ENCODE measurements around the gene COL24A1. TPM values are rescaled to one million over a fixed set of nuclear protein-coding genes. Genes with fewer than 3 reads are reported as not detected.

Gene COL24A1
- total and polyA plus RNA-seq, 2 of the 8 experiments (the other 6 are each of a cell fraction or from before 2014, with no cell fraction given), result 0.23 to 1.1 TPM

DNA sequence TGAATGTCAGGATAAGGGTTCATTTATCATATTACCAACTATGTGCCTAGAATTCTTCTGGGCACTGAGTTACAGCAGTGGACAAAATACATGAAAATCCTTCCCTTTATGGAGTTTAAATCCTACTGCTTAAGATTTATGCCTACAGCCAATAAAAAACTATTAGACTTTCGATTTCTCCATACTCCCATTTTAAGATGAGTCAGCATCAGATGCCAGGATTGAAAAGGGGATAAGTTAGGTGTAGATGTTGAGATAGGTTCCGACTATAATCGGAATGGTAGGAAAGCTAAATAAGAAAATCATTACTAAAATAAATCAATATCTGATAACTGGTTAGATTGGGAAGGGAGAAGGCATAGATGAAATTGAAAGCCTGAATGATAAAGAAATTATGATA lies 3.2 kb upstream of the COL24A1 start:
- no peak overlapping the region for H3K4me2 ChIP-seq (ENCODE audit: insufficient read depth in 1 of 2, low read depth in 2 of 2, low read length in 2 of 2)
- no peak overlapping the region for H3K4ac ChIP-seq (replicated peaks; ENCODE audit: insufficient read length, low read depth, low read length)
- no peak overlapping the region for H4K8ac ChIP-seq (ENCODE audit: extremely low read depth, insufficient read depth, low read length)
- H4K91ac ChIP-seq (replicated peaks; ENCODE audit: insufficient read length, low read length), result no peak overlapping the region
- no peaks in the 10 kb centered on the region for H4K20me1 ChIP-seq (replicated peaks in 1 of 2; ENCODE audit: control insufficient read depth in 1 of 2, insufficient read depth in 2 of 2, low read length in 2 of 2)
- CTCF ChIA-PET (ENCODE audit: partially characterized antibody), result no interaction called here
- H2BK12ac ChIP-seq (ENCODE audit: low read depth, low read length), result no peak overlapping the region
- H2BK120ac ChIP-seq (replicated peaks; ENCODE audit: low read depth, low read length), result no peak overlapping the region
- no peak overlapping the region for H4K5ac ChIP-seq (ENCODE audit: insufficient read length, low read depth, low read length)
- FAIRE-seq (no peak), DNase-seq (ENCODE audit: low read depth in 1 of 2, low spot score in 2 of 2) (no peak)
- H3K36me3 ChIP-seq (ENCODE audit: control insufficient read depth in 2 of 4, insufficient read depth in 4 of 4, low read length in 3 of 4), result no peaks in the 10 kb centered on the region
- H2BK5ac ChIP-seq (ENCODE audit: low read depth, low read length), result no peak overlapping the region
- peaks cover 11 to 27% (median 21%) of the 10 kb centered on the region in 4 experiments for H3K27me3 ChIP-seq (replicated peaks in 1 of 4; ENCODE audit: control insufficient read depth in 3 of 4, extremely low read depth in 1 of 4, insufficient read depth in 3 of 4, low read length in 3 of 4)
- no peak overlapping the region for H3K56ac ChIP-seq (replicated peaks; ENCODE audit: insufficient read length, low read depth, low read length)
- H2AFZ ChIP-seq (ENCODE audit: low read length), result no peak overlapping the region
- POLR2A ChIA-PET (ENCODE audit: partially characterized antibody), result no interaction called here
- H3K9me3 ChIP-seq (ENCODE audit: insufficient read depth in 2 of 2, low read depth in 1 of 2, low read length in 1 of 2), result no peaks in the 10 kb centered on the region; a peak in 1 of 4 replicates
- no peak overlapping the region for H2AK5ac ChIP-seq (ENCODE audit: low read depth, low read length)
- peaks cover 0 to 16% (median 10%) of the 10 kb centered on the region in 4 experiments; a peak in 6 of 7 replicates for H3K4me1 ChIP-seq (replicated peaks in 1 of 4; ENCODE audit: control insufficient read depth in 3 of 4, insufficient read depth in 4 of 4, low read length in 3 of 4)
- H3K23me2 ChIP-seq (ENCODE audit: low read depth, low read length), result peaks cover 19% of the 10 kb centered on the region
- H3K14ac ChIP-seq (ENCODE audit: insufficient read length), result no peak overlapping the region
- no peaks in the 10 kb centered on the region for H3K79me1 ChIP-seq (ENCODE audit: low read depth, low read length)
- no peak overlapping the region for H3K27ac ChIP-seq (ENCODE audit: low read depth, low read length)
- H2BK15ac ChIP-seq (ENCODE audit: low read length), result no peak overlapping the region
- H3K9ac ChIP-seq (replicated peaks in 1 of 4; ENCODE audit: extremely low read depth in 1 of 4, low read depth in 3 of 4, low read length in 3 of 4), result no peak overlapping the region
- H3K23ac ChIP-seq (ENCODE audit: insufficient read length), result no peak overlapping the region
- H3K4me3 ChIP-seq (ENCODE audit: extremely low read depth in 1 of 4, insufficient read depth in 2 of 4, low read depth in 3 of 4, low read length in 4 of 4), result no peak overlapping the region
- no peaks in the 10 kb centered on the region for H3K79me2 ChIP-seq (ENCODE audit: control insufficient read depth in 1 of 2, insufficient read depth in 2 of 2, low read length in 2 of 2)
- no peak overlapping the region for H3K18ac ChIP-seq (ENCODE audit: extremely low read depth, low read length)
- WGBS, 2 experiments (ENCODE audit: extremely low coverage in 1 of 2, insufficient coverage in 1 of 2, insufficient read length in 1 of 2, insufficient replicate concordance in 2 of 2, low coverage in 1 of 2, low lambda C conversion rate in 2 of 2, missing lambda C conversion rate in 1 of 2), result 94% methylated on average over 3 of the region's 3 CpGs; no CpG with 5 or more reads in 1 of the 2 experiments
- no peak overlapping the region for H2BK20ac ChIP-seq (ENCODE audit: low read length)
- no peak for TF ChIP-seq GABPA (IDR thresholded peaks at IDR 0.05; ENCODE audit: borderline replicate concordance, insufficient read depth, low read length)

Measured in H1 (cell line).